ENCODE results near the gene C3orf22. TPM values are rescaled to one million over a fixed set of nuclear protein-coding genes. Genes with fewer than 3 reads are reported as not detected.
"Not testable (repeated sequence)": the region's sequence is repeated elsewhere in the genome, so short reads cannot be mapped to it uniquely, and the experiment has no call there.

Gene C3orf22
- not detected for total RNA-seq

GRCh38 chr3:126558336-126559071 is at the start of gene C3orf22:
TSS of gene C3orf22 (minus strand) at chr3:126558932. CDS start at chr3:126553390, 5,542 bp downstream.
- H3K9me3 Mint-ChIP-seq (ENCODE audit: low read depth), result peaks cover 10% of the 10 kb centered on the region
- DNase-seq (no peak), ATAC-seq (no peak)
- no peaks in the 10 kb centered on the region for H3K36me3 Mint-ChIP-seq (ENCODE audit: low read depth)
- POLR2A ChIA-PET, result no interaction called here
- no peaks in the 10 kb centered on the region for H3K4me1 Mint-ChIP-seq
- H3K27me3 Mint-ChIP-seq, result no peaks in the 10 kb centered on the region
- intact Hi-C loops (cut with DNase I, micrococcal nuclease), result no loop called here
- H3K27ac Mint-ChIP-seq, result no peak within 1 kb of the TSS
- CTCF ChIA-PET, result no interaction called here
- H3K4me3 Mint-ChIP-seq, result no peak within 1 kb of the TSS

GRCh38 chr3:126607214-126607908 is 48.6 kb upstream of the C3orf22 start:
- CTCF ChIA-PET, result no interaction called here
- POLR2A ChIA-PET, result no interaction called here

GRCh38 chr3:126606001-126606400 is 47.3 kb upstream of the C3orf22 start:
- no peak overlapping the region for H3K4me3 Mint-ChIP-seq
- ATAC-seq, result no peak
- peaks cover 8% of the 10 kb centered on the region for H3K27me3 Mint-ChIP-seq
- intact Hi-C loops (cut with DNase I, micrococcal nuclease), result no loop called here
- no peaks in the 10 kb centered on the region for H3K9me3 Mint-ChIP-seq (ENCODE audit: low read depth)
- CTCF ChIA-PET, result no interaction called here
- peaks cover 3% of the 10 kb centered on the region for H3K4me1 Mint-ChIP-seq
- no peak for DNase-seq
- no peak overlapping the region for H3K27ac Mint-ChIP-seq
- H3K36me3 Mint-ChIP-seq (ENCODE audit: low read depth), result peaks cover 8% of the 10 kb centered on the region
- POLR2A ChIA-PET, result no interaction called here

More at GRCh38 chr3:126607214-126607908, 48.6 kb upstream of the C3orf22 start:
- Mint-ChIP-seq H3K27ac (no peak overlapping the region), H3K9me3 (ENCODE audit: low read depth) (no peaks in the 10 kb centered on the region), H3K4me3 (no peak overlapping the region), H3K36me3 (ENCODE audit: low read depth) (peaks cover 8% of the 10 kb centered on the region), H3K27me3 (peaks cover 4% of the 10 kb centered on the region), H3K4me1 (peaks cover 7% of the 10 kb centered on the region)
- peak; percentile 98 for ATAC-seq
- DNase-seq, result peak; percentile 32
- intact Hi-C loops (cut with DNase I, micrococcal nuclease), result no loop called here

- H3K36me3 Mint-ChIP-seq (ENCODE audit: low read depth), result peaks cover 8% of the 10 kb centered on the region
- ChIA-PET POLR2A (no interaction called here), CTCF (interaction anchor here (0.6 kb wide), 1 partner anchor 188 kb away, joined by 3 read pairs; no protein-coding TSS in a partner anchor)
- intact Hi-C loops (cut with DNase I, micrococcal nuclease), result no loop called here
- ATAC-seq (no peak), DNase-seq (no peak)
- H3K4me3 Mint-ChIP-seq, result no peak overlapping the region
- H3K27me3 Mint-ChIP-seq, result peaks cover 8% of the 10 kb centered on the region
- H3K27ac Mint-ChIP-seq, result no peak overlapping the region
- H3K4me1 Mint-ChIP-seq, result peaks cover 3% of the 10 kb centered on the region
- no peaks in the 10 kb centered on the region for H3K9me3 Mint-ChIP-seq (ENCODE audit: low read depth)
Measured at GRCh38 chr3:126604691-126605090, 46.0 kb upstream of the C3orf22 start.

- ATAC-seq, result no peak
- peaks cover 8% of the 10 kb centered on the region for H3K27me3 Mint-ChIP-seq
- no peaks in the 10 kb centered on the region for H3K4me1 Mint-ChIP-seq
- no peaks in the 10 kb centered on the region for H3K36me3 Mint-ChIP-seq (ENCODE audit: low read depth)
- no peaks in the 10 kb centered on the region for H3K9me3 Mint-ChIP-seq (ENCODE audit: low read depth)
- intact Hi-C loops (cut with DNase I, micrococcal nuclease), result no loop called here
- DNase-seq, result no peak
- no peak overlapping the region for H3K4me3 Mint-ChIP-seq
- H3K27ac Mint-ChIP-seq, result no peak overlapping the region
- ChIA-PET POLR2A (no interaction called here), CTCF (no interaction called here)
Measured at GRCh38 chr3:126599101-126599500, 40.4 kb upstream of the C3orf22 start.

GRCh38 chr3:126595479-126595878 is 36.7 kb upstream of the C3orf22 start:
- POLR2A ChIA-PET, result interaction anchor here (0.9 kb wide), 1 partner anchor 1749 kb away, joined by 4 read pairs; no protein-coding TSS in a partner anchor
- ATAC-seq; H3K27ac Mint-ChIP-seq; H3K9me3 Mint-ChIP-seq (ENCODE audit: low read depth); DNase-seq; intact Hi-C loops (cut with DNase I, micrococcal nuclease); H3K4me1 Mint-ChIP-seq; CTCF ChIA-PET; H3K27me3 Mint-ChIP-seq; H3K36me3 Mint-ChIP-seq (ENCODE audit: low read depth); H3K4me3 Mint-ChIP-seq: not testable (repeated sequence)

GRCh38 chr3:126591515-126591914 is 32.8 kb upstream of the C3orf22 start:
- intact Hi-C loops (cut with DNase I, micrococcal nuclease); POLR2A ChIA-PET; H3K4me1 Mint-ChIP-seq; DNase-seq; ATAC-seq; H3K27me3 Mint-ChIP-seq; H3K27ac Mint-ChIP-seq; H3K4me3 Mint-ChIP-seq; H3K36me3 Mint-ChIP-seq (ENCODE audit: low read depth): not testable (repeated sequence)
- H3K9me3 Mint-ChIP-seq (ENCODE audit: low read depth), result peaks cover 15% of the 10 kb centered on the region
- CTCF ChIA-PET, result interaction anchor here (0.8 kb wide), 1 partner anchor 1053 kb away, joined by 3 read pairs; no protein-coding TSS in a partner anchor

- CTCF ChIA-PET, result no interaction called here
- Mint-ChIP-seq H3K27ac (no peak overlapping the region), H3K27me3 (no peaks in the 10 kb centered on the region), H3K9me3 (ENCODE audit: low read depth) (peaks cover 6% of the 10 kb centered on the region), H3K36me3 (ENCODE audit: low read depth) (no peaks in the 10 kb centered on the region), H3K4me1 (no peaks in the 10 kb centered on the region), H3K4me3 (no peak overlapping the region)
- POLR2A ChIA-PET, result no interaction called here
- ATAC-seq (no peak), DNase-seq (no peak)
- intact Hi-C loops (cut with DNase I, micrococcal nuclease), result no loop called here
Measured at GRCh38 chr3:126582311-126582710, 23.6 kb upstream of the C3orf22 start.

GRCh38 chr3:126581569-126581968 is 22.8 kb upstream of the C3orf22 start:
- ChIA-PET POLR2A (no interaction called here), CTCF (no interaction called here)
- H3K9me3 Mint-ChIP-seq (ENCODE audit: low read depth), result peaks cover 4% of the 10 kb centered on the region
- ATAC-seq (no peak), DNase-seq (no peak)
- H3K27me3 Mint-ChIP-seq, result no peaks in the 10 kb centered on the region
- intact Hi-C loops (cut with DNase I, micrococcal nuclease), result no loop called here
- no peak overlapping the region for H3K4me3 Mint-ChIP-seq
- no peak overlapping the region for H3K27ac Mint-ChIP-seq
- H3K4me1 Mint-ChIP-seq, result no peaks in the 10 kb centered on the region
- no peaks in the 10 kb centered on the region for H3K36me3 Mint-ChIP-seq (ENCODE audit: low read depth)

- Mint-ChIP-seq H3K27ac (no peak overlapping the region), H3K27me3 (peaks cover under 1% of the 10 kb centered on the region), H3K36me3 (ENCODE audit: low read depth) (no peaks in the 10 kb centered on the region), H3K9me3 (ENCODE audit: low read depth) (peaks cover 4% of the 10 kb centered on the region), H3K4me1 (no peaks in the 10 kb centered on the region), H3K4me3 (no peak overlapping the region)
- DNase-seq (no peak), ATAC-seq (no peak)
- POLR2A ChIA-PET, result no interaction called here
- CTCF ChIA-PET, result no interaction called here
- intact Hi-C loops (cut with DNase I, micrococcal nuclease), result no loop called here
Measured at GRCh38 chr3:126580746-126581145, 22.0 kb upstream of the C3orf22 start.

GRCh38 chr3:126578702-126579101 is 20.0 kb upstream of the C3orf22 start:
- Mint-ChIP-seq H3K36me3 (ENCODE audit: low read depth) (no peaks in the 10 kb centered on the region), H3K9me3 (ENCODE audit: low read depth) (no peaks in the 10 kb centered on the region), H3K27ac (no peak overlapping the region), H3K27me3 (peaks cover 2% of the 10 kb centered on the region), H3K4me1 (no peaks in the 10 kb centered on the region), H3K4me3 (no peak overlapping the region)
- DNase-seq (no peak), ATAC-seq (no peak)
- intact Hi-C loops (cut with DNase I, micrococcal nuclease), result no loop called here
- ChIA-PET CTCF (no interaction called here), POLR2A (no interaction called here)

GRCh38 chr3:126577261-126577660 is 18.5 kb upstream of the C3orf22 start:
- ATAC-seq (no peak), DNase-seq (no peak)
- Mint-ChIP-seq H3K36me3 (ENCODE audit: low read depth) (no peaks in the 10 kb centered on the region), H3K27ac (no peak overlapping the region), H3K27me3 (peaks cover 4% of the 10 kb centered on the region), H3K4me1 (no peaks in the 10 kb centered on the region), H3K9me3 (ENCODE audit: low read depth) (no peaks in the 10 kb centered on the region), H3K4me3 (no peak overlapping the region)
- CTCF ChIA-PET, result no interaction called here
- POLR2A ChIA-PET, result no interaction called here
- intact Hi-C loops (cut with DNase I, micrococcal nuclease), result no loop called here
